HG02588 (cell line): ENCODE results near the gene NOXA1.

Source experiments
- ATAC-seq: cut with Tn5 transposase; IDR thresholded peaks from one replicate; pipeline ENCODE4 v1.9.1; 2021; ENCODE audit warnings: mild to moderate bottlenecking, moderate library complexity; ENCODE audit not compliant: unreplicated experiment

Gene NOXA1

GRCh38 chr9:137482094-137482781 lies 59.0 kb downstream of the NOXA1 start:
- ATAC-seq, result no peak
